HG03108 (cell line): Measurements from ENCODE around the gene KLHL34.

Source experiments
- ATAC-seq: cut with Tn5 transposase; IDR thresholded peaks from one replicate; pipeline ENCODE4 v1.9.1; 2021; ENCODE audit warnings: moderate library complexity; ENCODE audit not compliant: unreplicated experiment

The KLHL34 gene

GRCh38 chrX:21655901-21656586 lies 2.1 kb downstream of the KLHL34 start:
- ATAC-seq, result no peak

GRCh38 chrX:21645886-21646285 lies 12.2 kb downstream of the KLHL34 start:
- ATAC-seq, result no peak

GRCh38 chrX:21645431-21645830 lies 12.7 kb downstream of the KLHL34 start:
- ATAC-seq, result no peak

- ATAC-seq, result no peak
Measured at GRCh38 chrX:21639775-21640174, 18.4 kb downstream of the KLHL34 start.

GRCh38 chrX:21638311-21638710 lies 19.8 kb downstream of the KLHL34 start:
- ATAC-seq, result no peak

GRCh38 chrX:21632027-21632426 lies 26.1 kb downstream of the KLHL34 start:
- no peak for ATAC-seq

GRCh38 chrX:21623778-21624501 lies 34.2 kb downstream of the KLHL34 start:
- no peak for ATAC-seq

- no peak for ATAC-seq
Measured at GRCh38 chrX:21620234-21620633, 37.9 kb downstream of the KLHL34 start.

GRCh38 chrX:21616386-21616785 lies 41.7 kb downstream of the KLHL34 start:
- ATAC-seq, result no peak

GRCh38 chrX:21612154-21612553 lies 46.0 kb downstream of the KLHL34 start:
- no peak for ATAC-seq

- no peak for ATAC-seq
Measured at GRCh38 chrX:21610168-21610567, 48.0 kb downstream of the KLHL34 start.

GRCh38 chrX:21606002-21606401 lies 52.1 kb downstream of the KLHL34 start:
- no peak for ATAC-seq
